Astrocyte of the spinal cord (primary cell): ENCODE results near the gene TTYH3.

ENCODE experiments used
- DNase-seq: peaks from one replicate; pipeline ENCODE4 v3.0.0; 2011; ENCODE audit warnings: low read depth, low spot score
- H3K4me3 ChIP-seq: 2 replicates; pipeline ENCODE4 v1.5.1; 2011; ENCODE audit warnings: low read depth, mild to moderate bottlenecking, low read length, moderate library complexity
- in situ Hi-C: cut with HindIII; loops from 2 replicates; pipeline ENCODE4 v1.10.0; 2017; ENCODE audit warnings: low sequenced_read_pairs
- TF ChIP-seq, protein P1 (sequence below): IDR thresholded peaks from 2 replicates; pipeline ENCODE4 v1.5.1; 2012; ENCODE audit warnings: low read depth, mild to moderate bottlenecking, low read length, inconsistent platforms

TTYH3 gene

DNA sequence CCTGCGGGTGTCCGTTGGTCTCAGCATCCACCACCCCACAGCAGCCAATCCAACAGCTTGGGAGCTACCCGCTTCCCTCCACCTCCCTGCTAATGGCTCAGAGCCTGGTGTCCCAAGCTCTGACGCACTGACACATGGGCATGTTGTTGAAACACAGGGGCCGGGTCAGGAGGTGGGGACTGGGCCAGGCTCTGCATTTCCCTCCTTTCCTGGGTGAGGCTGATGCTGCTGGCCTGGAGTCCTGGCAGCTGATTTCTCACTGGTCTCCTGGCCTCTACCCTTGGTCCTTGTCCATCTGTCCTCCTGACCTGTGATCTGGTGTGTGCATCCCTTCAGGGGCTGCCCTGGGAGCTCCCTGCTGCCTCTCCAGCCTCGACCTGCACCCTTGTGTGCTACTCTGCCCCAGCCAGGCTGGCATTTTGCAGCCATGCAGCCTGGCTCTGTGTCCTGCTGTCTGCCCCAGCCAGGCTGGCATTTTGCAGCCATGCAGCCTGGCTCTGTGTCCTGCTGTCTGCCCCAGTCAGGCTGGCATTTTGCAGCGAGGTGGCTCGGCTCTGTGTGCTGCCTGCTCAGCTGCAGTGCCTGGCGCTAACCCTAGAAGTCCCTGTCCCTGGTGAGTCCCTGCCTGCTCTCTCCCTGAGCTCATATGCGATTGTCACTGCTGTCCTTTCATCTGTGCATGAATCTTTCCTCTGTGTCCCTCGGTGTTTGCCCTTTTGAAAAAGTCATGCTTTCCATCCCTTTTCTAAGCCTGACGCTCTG, 70.2 kb downstream of the TTYH3 start:
- TF ChIP-seq, protein P1, sequence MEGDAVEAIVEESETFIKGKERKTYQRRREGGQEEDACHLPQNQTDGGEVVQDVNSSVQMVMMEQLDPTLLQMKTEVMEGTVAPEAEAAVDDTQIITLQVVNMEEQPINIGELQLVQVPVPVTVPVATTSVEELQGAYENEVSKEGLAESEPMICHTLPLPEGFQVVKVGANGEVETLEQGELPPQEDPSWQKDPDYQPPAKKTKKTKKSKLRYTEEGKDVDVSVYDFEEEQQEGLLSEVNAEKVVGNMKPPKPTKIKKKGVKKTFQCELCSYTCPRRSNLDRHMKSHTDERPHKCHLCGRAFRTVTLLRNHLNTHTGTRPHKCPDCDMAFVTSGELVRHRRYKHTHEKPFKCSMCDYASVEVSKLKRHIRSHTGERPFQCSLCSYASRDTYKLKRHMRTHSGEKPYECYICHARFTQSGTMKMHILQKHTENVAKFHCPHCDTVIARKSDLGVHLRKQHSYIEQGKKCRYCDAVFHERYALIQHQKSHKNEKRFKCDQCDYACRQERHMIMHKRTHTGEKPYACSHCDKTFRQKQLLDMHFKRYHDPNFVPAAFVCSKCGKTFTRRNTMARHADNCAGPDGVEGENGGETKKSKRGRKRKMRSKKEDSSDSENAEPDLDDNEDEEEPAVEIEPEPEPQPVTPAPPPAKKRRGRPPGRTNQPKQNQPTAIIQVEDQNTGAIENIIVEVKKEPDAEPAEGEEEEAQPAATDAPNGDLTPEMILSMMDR, result no peak
- no peak for DNase-seq
- no peak overlapping the region for H3K4me3 ChIP-seq
- in situ Hi-C loops, result no loop called here

DNA sequence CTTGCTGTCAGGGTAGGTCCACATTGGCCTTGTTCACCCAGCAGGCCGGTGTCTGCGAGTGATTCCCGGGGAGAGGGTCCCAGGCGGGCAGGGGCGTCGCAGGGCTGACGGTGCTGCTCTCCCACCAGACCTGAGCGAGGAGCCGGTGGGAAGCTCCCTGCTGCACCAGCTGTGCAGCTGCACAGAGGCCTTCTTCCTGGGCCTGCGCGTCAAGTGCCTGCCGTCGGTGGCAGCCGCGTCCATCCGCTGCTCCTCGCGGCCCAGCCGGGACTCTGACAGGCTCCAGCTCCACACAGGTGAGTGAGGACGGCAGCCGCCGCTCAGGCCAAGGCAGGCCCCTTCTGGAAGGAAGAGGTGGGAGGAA, 70.8 kb downstream of the TTYH3 start:
- no peak overlapping the region for H3K4me3 ChIP-seq
- TF ChIP-seq, protein P1, result no peak
- in situ Hi-C loops, result no loop called here
- no peak for DNase-seq

DNA sequence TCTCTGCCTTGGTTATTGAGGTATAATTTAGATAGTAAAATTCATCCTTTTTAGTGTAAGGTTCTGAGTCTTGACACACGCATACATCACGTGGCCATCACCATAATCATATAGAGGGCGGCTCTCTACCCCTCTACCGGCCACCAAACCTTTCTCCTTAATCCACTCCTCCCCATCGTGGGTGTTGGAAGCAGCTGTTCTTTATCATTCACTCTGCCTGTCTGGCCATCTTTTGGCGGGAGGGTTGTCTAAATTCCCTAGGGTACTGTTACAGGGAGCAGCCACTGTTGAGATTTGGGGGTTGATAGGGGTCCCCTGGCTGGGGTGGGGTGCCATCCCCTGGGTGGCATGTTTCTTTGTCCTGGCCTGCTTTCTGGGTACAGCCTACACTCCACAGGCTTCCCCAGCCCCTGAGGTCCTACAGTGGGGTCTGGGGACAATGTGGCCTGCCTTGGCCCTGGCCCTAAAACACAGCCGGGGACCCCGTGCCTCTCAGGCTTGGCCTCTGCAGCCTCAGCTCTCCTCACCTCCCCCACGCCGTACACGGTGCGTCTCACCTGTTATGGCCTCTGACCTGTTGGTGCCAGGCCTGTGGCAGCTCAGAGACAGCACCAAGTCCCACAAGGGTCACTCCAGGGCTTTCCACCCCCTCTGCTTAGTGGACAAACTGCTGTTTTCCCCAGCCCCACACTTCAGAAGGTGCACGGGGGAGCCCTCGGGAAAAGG, 73.7 kb downstream of the TTYH3 start:
- TF ChIP-seq, protein P1, result no peak
- in situ Hi-C loops, result no loop called here
- DNase-seq, result no peak
- H3K4me3 ChIP-seq, result no peak overlapping the region

DNA sequence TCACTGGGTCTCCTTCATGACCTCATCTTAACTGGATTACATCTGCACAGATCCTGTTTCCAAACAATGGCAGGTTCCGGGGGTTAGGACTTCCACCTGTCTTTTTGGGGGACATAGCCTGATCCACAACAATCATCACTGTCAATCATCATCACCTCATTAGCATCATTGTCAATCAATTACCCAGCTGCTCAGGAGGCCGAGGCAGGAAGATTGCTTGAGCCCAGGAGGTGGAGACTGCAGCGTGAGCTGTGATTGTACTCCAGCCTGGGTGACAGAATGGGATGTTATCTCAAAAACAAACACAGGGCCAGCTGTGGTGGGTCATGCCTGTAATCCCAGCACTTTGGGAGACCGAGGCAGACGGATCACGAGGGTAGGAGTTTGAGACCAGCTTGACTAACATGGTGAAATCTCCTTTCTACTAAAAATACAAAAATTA, 74.9 kb downstream of the TTYH3 start:
- DNase-seq, result no peak
- no peak overlapping the region for H3K4me3 ChIP-seq
- TF ChIP-seq, protein P1, result no peak
- in situ Hi-C loops, result no loop called here

DNA sequence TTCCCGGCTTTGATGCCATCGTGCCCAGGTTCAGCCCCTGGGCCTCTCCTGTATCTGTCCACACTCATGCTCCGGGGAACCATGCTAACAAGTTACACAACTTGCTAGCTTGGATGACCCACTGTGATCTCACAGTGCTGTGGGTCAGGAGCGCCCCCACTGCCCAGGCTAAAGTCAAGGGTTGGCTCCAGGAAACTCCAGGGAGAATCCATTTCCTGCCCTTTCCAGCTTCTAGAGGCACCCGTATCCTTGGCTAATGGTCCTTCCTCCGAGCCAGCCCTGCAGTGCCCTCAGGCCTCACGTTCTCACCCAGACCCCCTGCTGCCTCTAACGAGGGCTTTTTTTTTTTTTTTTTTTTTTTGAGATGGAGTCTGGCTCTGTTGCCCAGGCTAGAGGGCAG, 75.7 kb downstream of the TTYH3 start:
- TF ChIP-seq, protein P1, result no peak
- in situ Hi-C loops, result no loop called here
- DNase-seq, result no peak
- no peak overlapping the region for H3K4me3 ChIP-seq

DNA sequence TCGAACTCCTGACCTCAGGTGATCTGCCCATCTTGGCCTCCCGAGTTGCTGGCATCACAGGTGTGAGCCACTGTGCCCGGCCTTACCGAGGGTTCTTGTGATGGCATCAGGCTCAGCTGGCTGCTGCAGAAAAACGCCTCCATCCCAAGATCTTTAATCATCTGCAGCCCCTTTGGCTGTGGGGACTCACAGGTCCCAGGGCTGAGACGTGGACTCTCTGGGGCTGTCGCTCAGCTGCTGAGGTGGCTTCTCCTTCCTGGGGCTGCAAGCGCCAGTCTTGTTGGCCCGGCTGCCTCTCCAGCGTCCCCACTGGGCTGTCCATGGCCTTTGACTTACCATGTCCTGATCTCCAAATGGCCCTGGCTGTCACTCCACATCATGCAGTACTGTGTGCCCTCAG, 76.3 kb downstream of the TTYH3 start:
- TF ChIP-seq, protein P1, result no peak
- no peak for DNase-seq
- in situ Hi-C loops, result no loop called here
- no peak overlapping the region for H3K4me3 ChIP-seq
